Endothelial cell of umbilical vein (primary cell): ENCODE measurements around the gene STMP1. TPM values are rescaled to one million over a fixed set of nuclear protein-coding genes. Genes with fewer than 3 reads are reported as not detected.

ENCODE experiments used
- BruUV-seq: library from RNA; stranded (reverse); fragments of 400-500 nt; replicated peaks from 2 replicates; lab custom pipeline; 2021; lab: Mats Ljungman, UMichigan
- CTCF ChIA-PET: fragments of 300-600, 350-600 bp; sonication (Branson Sonifier 250); formaldehyde crosslinking; loops from one replicate; lab custom pipeline; 2021; ENCODE audit warnings: antibody characterized with exemption, inconsistent platforms; lab: Charles Lee
- POLR2A ChIA-PET: fragments of 300-600, 350-600 bp; sonication (Branson Sonifier 250); formaldehyde crosslinking; loops from one replicate; lab custom pipeline; 2021; ENCODE audit warnings: antibody characterized with exemption, inconsistent platforms; lab: Charles Lee
- DNase-seq: peaks from one replicate; pipeline ENCODE4 v3.0.0-alpha.2; 2011; ENCODE audit warnings: low read depth, low spot score
- FAIRE-seq: peaks from 2 replicates; lab custom pipeline; 2011; peaks lifted over from hg19 to GRCh38; lab: Jason Lieb, UNC
- H2AFZ ChIP-seq: 2 replicates; pipeline ENCODE4 v1.6.0; 2012; ENCODE audit warnings: low read depth, low read length, control low read depth, inconsistent platforms
- H3K27ac ChIP-seq: 2 replicates; pipeline ENCODE4 v1.5.1; 2011; ENCODE audit warnings: low read depth, mild to moderate bottlenecking, control low read depth, low read length, moderate library complexity; ENCODE audit not compliant: insufficient read depth
- H3K27me3 ChIP-seq, 2 experiments: 2 replicates each; pipeline versions ENCODE4 v1.6.0 to v1.6.1; 2011; ENCODE audit warnings: low read length in 2 of 2, mixed read lengths in 1 of 2; ENCODE audit not compliant: control insufficient read depth in 2 of 2, insufficient read depth in 2 of 2
- H3K36me3 ChIP-seq, 2 experiments: 2 replicates in 1 of 2; 3 replicates in 1 of 2; pipeline ENCODE4 v1.5.1; 2011; ENCODE audit warnings: low read length in 2 of 2, mild to moderate bottlenecking in 1 of 2, moderate library complexity in 1 of 2; ENCODE audit not compliant: control insufficient read depth in 2 of 2, insufficient read depth in 2 of 2; ENCODE audit errors: extremely low read depth in 1 of 2
- H3K4me1 ChIP-seq: 3 replicates; pipeline ENCODE4 v1.5.1; 2011; ENCODE audit warnings: mild to moderate bottlenecking, low read length; ENCODE audit not compliant: control insufficient read depth, insufficient read depth; ENCODE audit errors: extremely low read depth
- H3K4me2 ChIP-seq: 2 replicates; pipeline ENCODE4 v1.6.1; 2011; ENCODE audit warnings: low read length, control low read depth, mixed read lengths; ENCODE audit not compliant: insufficient read depth
- H3K4me3 ChIP-seq, 3 experiments: fragments of 200-600 bp in 1 of 3; sonication (generic), shearing (Covaris generic) in 1 of 3; replicated peaks in 1 of 3; 2 replicates each; pipeline ENCODE4 v1.5.1; 2011 to 2016; ENCODE audit warnings: control low read depth in 3 of 3, low read length in 3 of 3, mild to moderate bottlenecking in 2 of 3, inconsistent platforms in 1 of 3, low read depth in 1 of 3, moderate library complexity in 1 of 3; ENCODE audit not compliant: insufficient read depth in 1 of 3
- H3K79me2 ChIP-seq: 2 replicates; pipeline ENCODE4 v1.6.0; 2012; ENCODE audit warnings: low read length, inconsistent platforms; ENCODE audit not compliant: control insufficient read depth, insufficient read depth
- H3K9ac ChIP-seq: replicated peaks from 2 replicates; pipeline ENCODE3; 2011; ENCODE audit warnings: low read length, control low read depth; ENCODE audit not compliant: insufficient read depth; ENCODE audit errors: extremely low read depth
- H3K9me1 ChIP-seq: replicated peaks from 3 replicates; pipeline ENCODE4 v1.6.0; 2011; ENCODE audit warnings: mild to moderate bottlenecking, low read length; ENCODE audit not compliant: control insufficient read depth, insufficient read depth; ENCODE audit errors: extremely low read depth
- H3K9me3 ChIP-seq: replicated peaks from 2 replicates; pipeline ENCODE4 v1.5.1; 2012; ENCODE audit warnings: low read length, inconsistent platforms; ENCODE audit not compliant: control insufficient read depth, insufficient read depth
- H4K20me1 ChIP-seq: replicated peaks from 2 replicates; pipeline ENCODE3; 2011; ENCODE audit warnings: mild to moderate bottlenecking, low read length; ENCODE audit not compliant: control insufficient read depth, insufficient read depth; ENCODE audit errors: extremely low read depth
- EZH2 ChIP-seq: IDR thresholded peaks from 2 replicates; pipeline ENCODE4 v1.6.1; 2012; ENCODE audit warnings: borderline replicate concordance, low read depth, mild to moderate bottlenecking, moderate library complexity, low read length, inconsistent platforms; ENCODE audit not compliant: severe bottlenecking
- FOS ChIP-seq: IDR thresholded peaks from 2 replicates; pipeline ENCODE4 v1.6.1; 2011; ENCODE audit warnings: mild to moderate bottlenecking, low read length, moderate library complexity, borderline replicate concordance; ENCODE audit not compliant: insufficient read depth
- GATA2 ChIP-seq: IDR thresholded peaks from 2 replicates; pipeline ENCODE4 v1.7.0; 2011; ENCODE audit warnings: low read depth, mild to moderate bottlenecking, moderate library complexity, mixed read lengths, low read length; ENCODE audit not compliant: insufficient read length, insufficient read depth
- JUN ChIP-seq: IDR thresholded peaks from 2 replicates; pipeline ENCODE4 v1.6.1; 2011; ENCODE audit warnings: borderline replicate concordance, low read depth; ENCODE audit not compliant: insufficient read length, insufficient read depth
- MYC ChIP-seq: IDR thresholded peaks from one replicate; pipeline ENCODE4 v1.6.1; 2011; ENCODE audit warnings: mild to moderate bottlenecking, low read depth, low read length
- POLR2A ChIP-seq: IDR thresholded peaks from 2 replicates; pipeline ENCODE4 v1.6.1; 2012; ENCODE audit warnings: low read depth, mild to moderate bottlenecking, control low read depth, low read length
- POLR2AphosphoS5 ChIP-seq: IDR thresholded peaks from 2 replicates; pipeline ENCODE4 v1.6.1; 2012; ENCODE audit warnings: low read depth, mild to moderate bottlenecking, control low read depth, low read length, moderate library complexity; ENCODE audit not compliant: insufficient read depth
- dilution Hi-C: fragments of 300-500 bp; cut with MboI; formaldehyde crosslinking; loops from one replicate; pipeline ENCODE4 v1.15.0; 2019; ENCODE audit warnings: low sequenced_read_pairs; ENCODE audit not compliant: extremely low pct_ligation_motif_present
- intact Hi-C: fragments of 100-400 bp; cut with micrococcal nuclease; formaldehyde crosslinking; loops from one replicate; pipeline ENCODE4 v1.10.0; 2022
- polyA plus RNA-seq, 4 experiments: library from polyadenylated mRNA; depleted of rRNA in 3 of 4; stranded (reverse) in 3 of 4; unstranded in 1 of 4; fragments of >200 nt; gene quantifications; 2 replicates each; pipeline versions ENCODE4 v1.2.1 to v1.2.3, GENCODE V29; 2011 to 2012; ENCODE audit warnings: missing spikeins in 1 of 4
- total RNA-seq: library from RNA; stranded (reverse); gene quantifications from 2 replicates; pipeline ENCODE4 v1.2.3, GENCODE V29; 2021
- TF ChIP-seq, protein P1 (sequence below): IDR thresholded peaks from 2 replicates; pipeline ENCODE4 v1.6.1; 2011; ENCODE audit not compliant: insufficient read depth, insufficient read length
- TF ChIP-seq, protein P2 (sequence below), 2 donors: IDR thresholded peaks; 1 replicate in 1 of 2; 2 replicates in 1 of 2; pipeline ENCODE4 v1.5.1; 2011; ENCODE audit warnings: low read length in 2 of 2, mild to moderate bottlenecking in 2 of 2, moderate library complexity in 2 of 2, control low read depth in 1 of 2, inconsistent platforms in 1 of 2, low read depth in 1 of 2; ENCODE audit not compliant: insufficient read depth in 1 of 2; ENCODE audit errors: extremely low read depth in 1 of 2

STMP1 gene
- total and polyA plus RNA-seq, 2 donors (not counting 3 experiments of a cell fraction or from before 2014, with no cell fraction given): 17.1 to 31.3 TPM

DNA sequence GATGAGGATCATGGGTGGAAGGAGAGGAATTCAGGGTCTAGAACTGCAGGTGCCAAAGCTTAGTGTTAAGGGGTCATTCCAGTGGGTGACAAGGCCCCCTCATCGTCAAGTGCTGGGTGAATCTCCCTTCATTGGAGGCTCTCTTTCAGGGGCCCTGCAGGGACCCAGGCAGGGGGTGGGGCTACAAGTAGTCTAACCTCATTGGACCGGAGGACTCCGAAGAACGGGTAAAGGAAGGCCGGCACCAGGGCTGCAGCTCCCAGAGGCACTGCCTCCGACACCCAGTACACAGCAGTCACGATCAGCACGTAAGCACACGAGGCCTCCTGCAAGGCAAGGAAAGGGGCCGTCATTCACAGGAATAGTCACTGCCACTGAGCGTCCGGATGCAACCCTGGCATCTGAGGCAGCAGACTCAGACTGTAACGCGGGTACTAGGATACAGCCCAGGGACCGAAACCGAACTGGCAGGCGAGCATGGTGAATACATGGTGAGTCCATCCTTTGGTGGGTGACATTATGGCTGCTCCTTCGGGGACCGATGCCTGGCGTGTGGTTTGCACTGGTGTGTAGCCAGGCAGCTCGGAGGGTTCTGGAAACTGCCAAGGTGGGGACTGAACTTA lies 59.0 kb downstream of the STMP1 start:
- no peak overlapping the region for H3K27ac ChIP-seq
- no peaks in the 10 kb centered on the region for H3K79me2 ChIP-seq
- intact Hi-C loops: no loop called here
- H2AFZ ChIP-seq: no peak overlapping the region
- ChIA-PET POLR2A (no interaction called here), CTCF (interaction anchor here (1.6 to 2.5 kb wide), 3 partner anchors 11 to 21 kb away, joined by 4 to 8 read pairs (median 5); no protein-coding TSS in a partner anchor)
- TF ChIP-seq POLR2AphosphoS5: no peak
- TF ChIP-seq, protein P1, sequence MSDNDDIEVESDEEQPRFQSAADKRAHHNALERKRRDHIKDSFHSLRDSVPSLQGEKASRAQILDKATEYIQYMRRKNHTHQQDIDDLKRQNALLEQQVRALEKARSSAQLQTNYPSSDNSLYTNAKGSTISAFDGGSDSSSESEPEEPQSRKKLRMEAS: no peak
- peaks cover 3% of the 10 kb centered on the region for H3K4me1 ChIP-seq
- BruUV-seq: no TSS peak
- H3K9me3 ChIP-seq: no peaks in the 10 kb centered on the region
- dilution Hi-C loops: no loop called here
- FAIRE-seq: no peak
- H3K4me2 ChIP-seq: no peak overlapping the region
- no peak for DNase-seq
- no peaks in the 10 kb centered on the region for H4K20me1 ChIP-seq
- H3K9me1 ChIP-seq: no peaks in the 10 kb centered on the region
- no peaks in the 10 kb centered on the region for H3K27me3 ChIP-seq
- H3K9ac ChIP-seq: no peak overlapping the region
- no peak overlapping the region for H3K4me3 ChIP-seq
- H3K36me3 ChIP-seq: no peaks in the 10 kb centered on the region

DNA sequence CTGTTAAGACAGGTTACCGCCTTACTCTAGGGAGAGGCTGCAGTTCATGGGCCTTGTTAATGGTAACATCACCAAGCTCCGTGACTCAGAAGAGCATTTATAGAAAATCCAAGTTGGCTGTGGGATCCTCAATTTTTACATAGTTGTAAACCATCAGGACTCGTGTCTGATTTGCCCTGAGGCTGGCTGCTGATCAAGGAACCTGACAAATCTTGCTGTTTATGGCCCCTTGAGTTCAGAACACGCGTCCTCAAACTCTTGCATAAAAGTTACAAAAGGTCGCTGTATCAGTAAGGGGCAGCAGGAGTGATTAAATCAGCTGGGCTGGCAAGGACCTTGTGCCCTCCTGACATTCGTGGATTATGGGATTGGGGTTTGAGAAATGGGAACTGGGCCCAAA lies 61.1 kb downstream of the STMP1 start:
- POLR2A ChIA-PET: no interaction called here
- no peak for FAIRE-seq

More for the DNA sequence above, 61.1 kb downstream of the STMP1 start:
- Histone ChIP-seq H3K9me3 (no peaks in the 10 kb centered on the region), H3K27me3 (peaks cover 0 to 1% of the 10 kb centered on the region in 2 experiments), H3K4me2 (no peak overlapping the region), H4K20me1 (no peaks in the 10 kb centered on the region), H3K9ac (no peak overlapping the region), H2AFZ (no peak overlapping the region), H3K79me2 (no peaks in the 10 kb centered on the region), H3K27ac (no peak overlapping the region), H3K36me3 (no peaks in the 10 kb centered on the region), H3K4me1 (no peaks in the 10 kb centered on the region), H3K4me3 (no peak overlapping the region), H3K9me1 (no peaks in the 10 kb centered on the region)
- TF ChIP-seq POLR2A: no peak
- TF ChIP-seq EZH2: no peak
- TF ChIP-seq, protein P1: no peak
- TF ChIP-seq, protein P2, sequence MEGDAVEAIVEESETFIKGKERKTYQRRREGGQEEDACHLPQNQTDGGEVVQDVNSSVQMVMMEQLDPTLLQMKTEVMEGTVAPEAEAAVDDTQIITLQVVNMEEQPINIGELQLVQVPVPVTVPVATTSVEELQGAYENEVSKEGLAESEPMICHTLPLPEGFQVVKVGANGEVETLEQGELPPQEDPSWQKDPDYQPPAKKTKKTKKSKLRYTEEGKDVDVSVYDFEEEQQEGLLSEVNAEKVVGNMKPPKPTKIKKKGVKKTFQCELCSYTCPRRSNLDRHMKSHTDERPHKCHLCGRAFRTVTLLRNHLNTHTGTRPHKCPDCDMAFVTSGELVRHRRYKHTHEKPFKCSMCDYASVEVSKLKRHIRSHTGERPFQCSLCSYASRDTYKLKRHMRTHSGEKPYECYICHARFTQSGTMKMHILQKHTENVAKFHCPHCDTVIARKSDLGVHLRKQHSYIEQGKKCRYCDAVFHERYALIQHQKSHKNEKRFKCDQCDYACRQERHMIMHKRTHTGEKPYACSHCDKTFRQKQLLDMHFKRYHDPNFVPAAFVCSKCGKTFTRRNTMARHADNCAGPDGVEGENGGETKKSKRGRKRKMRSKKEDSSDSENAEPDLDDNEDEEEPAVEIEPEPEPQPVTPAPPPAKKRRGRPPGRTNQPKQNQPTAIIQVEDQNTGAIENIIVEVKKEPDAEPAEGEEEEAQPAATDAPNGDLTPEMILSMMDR (IDR thresholded peaks at IDR 0.05; ENCODE audit: extremely low read depth in 1 of 2, insufficient read depth in 1 of 2, low read depth in 1 of 2, low read length in 2 of 2): no peak
- no peak for TF ChIP-seq POLR2AphosphoS5
- no peak for TF ChIP-seq FOS
- no peak for TF ChIP-seq JUN
- no peak for TF ChIP-seq GATA2
- no peak for TF ChIP-seq MYC
- BruUV-seq: no TSS peak
- intact Hi-C loops: no loop called here
- CTCF ChIA-PET: interaction anchor here (2.5 kb wide), 1 partner anchor 10 kb away, joined by 8 read pairs; no protein-coding TSS in a partner anchor
- DNase-seq: no peak
- dilution Hi-C loops: no loop called here
